Embryonic facial prominence (tissue), 1 donor: ENCODE data around the gene MOCS3.

Source experiments
- DNase-seq: peaks from one replicate; pipeline ENCODE4 v3.0.0-alpha.2; 2016; ENCODE audit errors: extremely low spot score

Gene MOCS3

DNA sequence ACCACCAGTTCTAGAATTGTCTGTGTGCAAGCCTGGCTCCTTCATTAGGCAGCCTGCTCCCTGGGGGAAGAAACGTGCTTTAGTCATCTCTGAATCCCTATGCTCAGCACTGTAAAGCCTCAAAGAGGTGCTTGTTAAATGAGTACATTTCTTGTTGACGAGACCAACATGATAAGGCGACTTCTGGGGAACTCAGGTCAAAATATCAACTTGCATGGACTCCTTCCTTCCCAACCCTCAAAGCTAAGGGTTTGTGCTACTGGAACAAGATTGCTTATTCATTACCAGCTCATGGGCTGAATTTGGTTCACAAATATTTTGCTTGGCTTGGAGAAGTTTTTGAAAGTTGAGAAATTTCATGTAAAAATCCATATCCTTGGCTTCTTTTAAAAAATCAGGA, 53.7 kb downstream of the MOCS3 start:
- no peak for DNase-seq
